GM12875 (cell line): ENCODE results near the gene CFAP46.

Source experiments
- H3K4me3 ChIP-seq: one replicate; pipeline ENCODE4 v1.5.1; 2011; ENCODE audit warnings: low read depth, low read length, control low read depth
- CTCF ChIP-seq: IDR thresholded peaks from 2 replicates; pipeline ENCODE4 v1.5.1; 2011; ENCODE audit warnings: low read depth, mild to moderate bottlenecking, control low read depth, inconsistent platforms, low read length, moderate library complexity, borderline replicate concordance; ENCODE audit not compliant: insufficient read depth

CFAP46 gene

GRCh38 chr10:132833421-132834111 lies 108.8 kb downstream of the CFAP46 start:
- no peak for TF ChIP-seq CTCF

DNA sequence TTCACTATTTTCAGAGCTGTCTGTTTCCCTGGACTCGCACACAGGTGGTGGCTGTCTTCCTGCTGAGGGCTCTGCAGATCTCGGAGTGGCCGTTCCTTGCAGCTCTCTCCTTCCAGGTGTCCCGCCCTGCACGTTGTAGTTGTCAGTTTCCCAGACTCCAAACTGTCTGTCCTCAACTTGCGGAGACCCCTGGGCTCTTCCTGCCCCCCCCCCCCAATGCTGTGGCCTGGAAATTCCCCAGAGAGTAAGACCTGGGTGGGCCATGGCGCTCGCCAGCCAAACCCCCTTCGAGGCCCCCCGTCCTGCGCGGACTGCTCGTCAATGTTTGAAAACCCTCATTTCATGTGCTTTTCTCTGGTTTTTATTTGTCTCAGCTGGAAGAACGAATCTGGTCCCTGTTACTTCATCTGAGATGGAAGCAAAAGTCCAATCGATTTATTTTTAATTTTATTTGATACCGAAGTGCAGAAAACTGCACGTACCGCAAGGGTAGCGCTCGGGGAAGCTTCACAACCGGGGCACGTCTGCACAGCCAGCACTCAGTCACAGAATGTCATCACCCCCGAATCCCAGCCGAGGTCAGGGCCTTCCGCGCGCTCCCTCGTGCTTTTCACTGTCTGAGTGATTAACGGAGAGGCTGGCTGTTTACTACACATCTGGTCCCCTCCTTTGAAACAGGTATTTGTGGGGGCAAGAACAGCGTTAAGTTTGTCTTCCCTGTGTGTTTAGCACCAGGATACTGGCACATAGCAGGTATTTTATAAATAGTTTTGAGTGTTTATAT lies 110.0 kb downstream of the CFAP46 start:
- TF ChIP-seq CTCF, result no peak
- H3K4me3 ChIP-seq, result no peak overlapping the region

More at GRCh38 chr10:132833421-132834111, 108.8 kb downstream of the CFAP46 start:
- no peak overlapping the region for H3K4me3 ChIP-seq

DNA sequence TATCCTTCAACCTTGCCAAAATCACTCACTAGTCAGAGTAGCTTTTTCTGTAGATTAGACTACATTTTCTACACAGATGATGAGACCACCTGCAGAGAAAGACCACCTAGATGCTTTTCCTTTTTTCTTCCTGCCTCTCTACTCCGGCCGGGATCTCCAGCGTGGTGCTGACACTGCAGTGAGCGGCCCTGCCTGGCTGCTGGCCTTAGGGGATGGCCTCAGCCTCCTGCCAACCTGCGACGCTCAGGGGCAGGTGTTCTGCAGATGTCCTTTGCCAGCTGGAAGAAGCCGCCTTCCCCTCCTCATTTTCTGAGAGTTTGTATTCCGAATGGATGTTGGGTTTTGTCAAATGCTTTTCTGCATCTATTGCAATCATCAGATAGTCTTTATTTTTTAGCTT lies 113.0 kb downstream of the CFAP46 start:
- TF ChIP-seq CTCF, result no peak
- no peak overlapping the region for H3K4me3 ChIP-seq

DNA sequence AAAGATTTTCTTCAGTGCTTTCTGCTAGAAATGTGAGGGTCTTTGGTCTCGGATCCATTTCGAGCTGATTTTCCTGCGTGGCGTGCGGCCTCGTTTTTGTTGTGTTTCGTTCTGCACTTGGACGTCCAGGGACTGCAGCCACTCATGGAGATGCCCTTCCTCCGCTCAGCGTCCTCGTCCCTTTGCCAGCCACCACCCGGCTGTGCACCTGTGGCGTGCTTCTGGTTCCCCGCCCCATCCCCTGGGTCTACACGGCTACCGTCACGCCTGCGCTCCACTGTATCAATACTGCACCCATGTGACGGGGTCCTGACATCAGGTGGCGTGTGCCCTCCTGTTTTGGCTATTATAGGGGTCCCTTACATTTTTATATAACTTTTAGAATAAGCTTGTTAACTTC lies 113.7 kb downstream of the CFAP46 start:
- no peak for TF ChIP-seq CTCF

GRCh38 chr10:132827861-132828539 lies 114.4 kb downstream of the CFAP46 start:
- H3K4me3 ChIP-seq, result no peak overlapping the region
- no peak for TF ChIP-seq CTCF

More for the DNA sequence above, 113.7 kb downstream of the CFAP46 start:
- H3K4me3 ChIP-seq, result no peak overlapping the region

GRCh38 chr10:132827423-132827789 lies 115.0 kb downstream of the CFAP46 start:
- H3K4me3 ChIP-seq, result no peak overlapping the region
- TF ChIP-seq CTCF, result no peak
